Activated T-helper 9 cell treated with anti-CD3 and anti-CD28 coated beads, Interleukin-2, amount 50 U/mL, for 16 hours (primary cell): Measurements from ENCODE around the gene PROSER1.
"Not testable (repeated sequence)": the region's sequence is repeated elsewhere in the genome, so short reads cannot be mapped to it uniquely, and the experiment has no call there.

Experiments used
- DNase-seq: peaks from one replicate; pipeline ENCODE4 v3.0.0-alpha.2; 2020; ENCODE audit warnings: low read depth

PROSER1 gene

DNA sequence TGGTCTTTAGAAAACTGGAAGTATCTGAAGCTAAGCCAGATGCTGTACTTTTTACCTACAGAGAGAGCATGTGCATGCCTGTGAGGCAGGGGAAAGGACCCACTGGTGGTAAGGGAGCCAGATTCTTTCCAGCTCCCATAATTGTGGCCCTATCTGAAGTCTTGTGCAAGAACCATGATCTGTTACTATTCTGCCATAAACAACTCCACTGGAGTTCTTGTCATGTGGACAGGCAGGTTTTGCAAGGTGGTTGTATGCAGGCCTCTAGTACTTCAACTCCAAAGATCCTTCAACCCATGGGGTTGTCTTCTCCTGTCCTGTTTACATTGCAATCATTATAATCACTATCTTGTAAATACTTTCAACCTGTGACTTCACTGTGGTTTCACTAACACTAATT, 14.1 kb downstream of the PROSER1 start:
- DNase-seq = no peak

GRCh38 chr13:39023316-39023715, 14.6 kb downstream of the PROSER1 start:
- no peak for DNase-seq

GRCh38 chr13:39020853-39021462, 16.9 kb downstream of the PROSER1 start:
- no peak for DNase-seq

- DNase-seq = no peak
Observed at GRCh38 chr13:39016787-39017186, 21.1 kb downstream of the PROSER1 start.

DNA sequence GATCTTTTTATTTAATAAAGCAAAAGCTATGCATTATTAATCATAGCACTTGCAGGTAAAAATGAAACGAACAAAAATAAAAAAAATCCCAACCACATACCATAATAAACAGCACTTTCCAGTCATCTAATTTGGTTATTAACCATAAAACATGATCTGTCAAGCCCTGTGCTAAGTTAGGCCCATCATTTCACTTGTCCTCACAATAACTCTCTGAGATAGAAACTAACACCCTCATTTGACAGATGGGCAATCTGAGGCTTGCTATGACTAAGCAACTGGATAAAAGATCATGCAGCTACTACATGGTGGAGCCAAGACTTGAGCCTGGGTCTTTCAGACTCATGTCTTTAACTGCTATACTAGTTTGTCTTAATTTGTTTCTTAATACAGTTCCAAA, 21.8 kb downstream of the PROSER1 start:
- DNase-seq = no peak

- no peak for DNase-seq
Observed at GRCh38 chr13:39013462-39013861, 24.4 kb downstream of the PROSER1 start.

GRCh38 chr13:39012608-39013007, 25.3 kb downstream of the PROSER1 start:
- DNase-seq = no peak

DNA sequence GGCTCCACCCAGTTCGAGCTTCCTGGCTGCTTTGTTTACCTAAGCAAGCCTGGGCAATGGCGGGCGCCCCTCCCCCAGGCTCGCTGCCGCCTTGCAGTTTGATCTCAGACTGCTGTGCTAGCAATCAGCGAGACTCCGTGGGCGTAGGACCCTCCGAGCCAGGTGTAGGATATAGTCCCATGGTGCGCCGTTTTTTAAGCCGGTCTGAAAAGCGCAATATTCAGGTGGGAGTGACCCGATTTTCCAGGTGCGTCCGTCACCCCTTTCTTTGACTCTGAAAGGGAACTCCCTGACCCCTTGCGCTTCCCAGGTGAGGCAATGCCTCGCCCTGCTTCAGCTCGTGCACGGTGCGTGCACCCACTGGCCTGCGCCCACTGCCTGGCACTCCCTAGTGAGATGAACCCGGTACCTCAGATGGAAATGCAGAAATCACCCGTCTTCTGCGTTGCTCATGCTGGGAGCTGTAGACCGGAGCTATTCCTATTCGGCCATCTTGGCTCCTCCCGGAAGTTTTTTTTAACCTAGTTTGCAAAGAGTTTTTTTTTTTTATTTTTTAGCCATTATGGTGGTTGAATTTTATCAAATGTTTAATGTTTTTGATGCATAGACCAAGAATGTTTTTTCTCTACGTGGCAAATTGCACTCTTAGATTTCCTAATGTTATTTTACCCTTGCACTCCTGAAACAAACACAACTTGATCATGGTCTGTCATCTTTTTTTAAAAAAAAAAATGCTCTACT, 31.3 kb downstream of the PROSER1 start:
- not testable (repeated sequence) for DNase-seq

- DNase-seq = no peak
Observed at GRCh38 chr13:38998739-38999138, 39.1 kb downstream of the PROSER1 start.

GRCh38 chr13:38993381-38993780, 44.5 kb downstream of the PROSER1 start:
- no peak for DNase-seq

DNA sequence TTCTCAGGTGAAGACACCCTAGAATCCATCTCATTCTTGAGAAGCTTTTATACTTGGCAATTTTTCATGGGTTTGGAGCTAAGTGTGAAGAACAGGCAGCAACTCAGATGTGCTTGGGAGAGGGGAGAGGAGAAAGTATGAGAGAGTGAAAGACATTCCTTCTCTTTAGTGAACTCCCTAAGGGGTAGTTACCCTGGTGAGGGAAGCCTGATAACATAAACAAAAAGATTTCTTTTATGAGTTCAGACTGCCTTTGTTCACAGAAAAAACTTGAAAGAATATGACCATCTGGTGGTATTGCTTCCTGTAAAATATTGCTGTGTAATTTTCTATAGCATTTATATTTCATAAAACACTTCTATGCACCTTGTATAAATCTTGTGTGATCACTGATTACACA, 47.2 kb downstream of the PROSER1 start, which contains the start of gene STOML3:
STOML3 (minus strand) TSS at position 139 of the 400 bp plus-strand sequence; CDS start at position 29, 110 bp downstream.
- DNase-seq = no peak

GRCh38 chr13:38981096-38981495, 56.8 kb downstream of the PROSER1 start:
- DNase-seq = no peak

DNA sequence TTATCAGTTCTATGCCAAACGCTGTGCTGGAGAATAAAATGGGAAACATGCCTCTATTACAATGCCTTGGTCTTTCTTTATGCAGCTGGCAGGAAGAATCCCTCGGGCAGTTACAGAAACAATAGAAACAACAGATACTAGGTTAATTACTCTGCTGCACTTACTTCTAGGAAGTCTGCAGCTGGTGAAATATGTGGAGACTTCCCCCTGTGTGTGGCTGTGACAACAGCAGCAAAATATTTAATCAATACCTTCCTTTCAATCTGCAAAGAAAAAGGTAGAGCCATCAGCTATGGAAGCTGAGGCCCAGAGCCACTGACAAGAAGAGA, 57.2 kb downstream of the PROSER1 start:
- no peak for DNase-seq

- no peak for DNase-seq
Observed at GRCh38 chr13:38979891-38980749, 57.8 kb downstream of the PROSER1 start.

- DNase-seq = no peak
Observed at GRCh38 chr13:38970380-38971051, 67.4 kb downstream of the PROSER1 start.

GRCh38 chr13:38969187-38969586, 68.7 kb downstream of the PROSER1 start:
- DNase-seq = no peak

- no peak for DNase-seq
Observed at GRCh38 chr13:38967446-38967845, 70.4 kb downstream of the PROSER1 start.

- DNase-seq = no peak
Observed at GRCh38 chr13:38965281-38965680, 72.6 kb downstream of the PROSER1 start.

DNA sequence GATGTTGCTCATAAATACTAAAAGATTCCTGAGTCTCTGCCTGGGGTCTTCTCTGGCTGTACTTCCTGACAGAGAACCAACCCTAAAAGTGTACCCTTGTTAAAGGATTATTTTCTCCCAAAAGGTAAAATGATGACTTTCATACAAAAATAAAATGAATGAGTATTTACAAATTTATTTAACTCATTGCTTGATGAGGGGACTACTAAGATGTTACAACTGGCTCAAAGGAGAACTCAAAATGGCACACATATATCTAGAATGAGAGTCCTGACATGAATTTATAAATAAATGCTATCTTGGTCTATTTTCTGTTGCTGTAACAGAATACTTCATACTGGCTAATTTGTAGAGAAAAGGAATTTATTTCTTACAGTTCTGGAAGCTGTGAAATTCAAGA, 77.7 kb downstream of the PROSER1 start:
- DNase-seq = no peak
